ENCODE results near the gene GRIFIN.

The GRIFIN gene

GRCh38 chr7:2433713-2434550 lies 42.3 kb downstream of the GRIFIN start:
- no peak for DNase-seq (ENCODE audit: low read depth in 2 of 2)

DNA sequence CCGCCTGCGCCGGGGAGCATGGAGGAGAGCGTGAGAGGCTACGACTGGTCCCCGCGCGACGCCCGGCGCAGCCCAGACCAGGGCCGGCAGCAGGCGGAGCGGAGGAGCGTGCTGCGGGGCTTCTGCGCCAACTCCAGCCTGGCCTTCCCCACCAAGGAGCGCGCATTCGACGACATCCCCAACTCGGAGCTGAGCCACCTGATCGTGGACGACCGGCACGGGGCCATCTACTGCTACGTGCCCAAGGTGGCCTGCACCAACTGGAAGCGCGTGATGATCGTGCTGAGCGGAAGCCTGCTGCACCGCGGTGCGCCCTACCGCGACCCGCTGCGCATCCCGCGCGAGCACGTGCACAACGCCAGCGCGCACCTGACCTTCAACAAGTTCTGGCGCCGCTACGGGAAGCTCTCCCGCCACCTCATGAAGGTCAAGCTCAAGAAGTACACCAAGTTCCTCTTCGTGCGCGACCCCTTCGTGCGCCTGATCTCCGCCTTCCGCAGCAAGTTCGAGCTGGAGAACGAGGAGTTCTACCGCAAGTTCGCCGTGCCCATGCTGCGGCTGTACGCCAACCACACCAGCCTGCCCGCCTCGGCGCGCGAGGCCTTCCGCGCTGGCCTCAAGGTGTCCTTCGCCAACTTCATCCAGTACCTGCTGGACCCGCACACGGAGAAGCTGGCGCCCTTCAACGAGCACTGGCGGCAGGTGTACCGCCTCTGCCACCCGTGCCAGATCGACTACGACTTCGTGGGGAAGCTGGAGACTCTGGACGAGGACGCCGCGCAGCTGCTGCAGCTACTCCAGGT lies 43.1 kb downstream of the GRIFIN start:
- DNase-seq (ENCODE audit: low read depth in 2 of 2) = no peak

DNA sequence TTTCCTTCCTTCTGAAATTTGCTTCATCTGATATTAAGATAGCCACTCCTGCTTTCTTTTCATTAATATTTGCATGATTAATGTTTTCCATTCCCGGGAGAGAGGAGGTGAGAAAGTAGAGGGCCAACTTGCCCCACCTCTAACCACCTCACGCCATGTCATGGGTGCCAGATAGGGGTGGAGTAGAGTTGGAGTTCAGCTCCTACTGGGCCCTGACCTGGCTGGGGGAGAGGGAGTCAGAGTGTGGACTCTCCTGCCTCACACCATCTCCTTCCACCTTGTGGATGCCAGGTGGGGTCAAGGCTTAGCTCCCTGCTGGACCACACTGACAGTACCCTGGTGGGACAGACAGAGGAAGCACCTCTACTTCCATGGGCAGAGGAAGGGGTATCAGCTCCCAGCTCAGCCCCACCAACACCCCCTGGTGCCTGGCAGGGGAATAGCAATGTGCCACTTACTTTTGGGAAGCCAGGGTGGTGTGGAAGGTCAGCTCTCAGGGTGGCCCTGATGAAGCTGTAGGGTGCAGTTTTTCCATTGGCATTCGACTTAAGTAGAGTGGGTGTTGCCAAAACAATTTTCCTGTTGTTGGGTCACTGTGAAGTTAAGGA lies 44.8 kb downstream of the GRIFIN start:
- no peak for DNase-seq (ENCODE audit: low read depth in 2 of 2)

GRCh38 chr7:2425749-2426148 lies 50.4 kb downstream of the GRIFIN start:
- no peak for DNase-seq (ENCODE audit: low read depth in 2 of 2)

Data from stimulated activated CD8-positive, alpha-beta memory T cell treated with anti-CD3 and anti-CD28 coated beads, Interleukin-7, amount 100 ng/mL, for 1 hour (primary cell).